NCI-H146 treated with DMSO at 0.1 percent for 48 hours (cell line): ENCODE results near the gene FBXO39.
"Not testable (repeated sequence)": the region's sequence is repeated elsewhere in the genome, so short reads cannot be mapped to it uniquely, and the experiment has no call there.

Experiments
- DNase-seq: peaks from one replicate; lab custom pipeline; 2025; ENCODE audit not compliant: unreplicated experiment; lab: John Stamatoyannopoulos, UW

FBXO39 gene

DNA sequence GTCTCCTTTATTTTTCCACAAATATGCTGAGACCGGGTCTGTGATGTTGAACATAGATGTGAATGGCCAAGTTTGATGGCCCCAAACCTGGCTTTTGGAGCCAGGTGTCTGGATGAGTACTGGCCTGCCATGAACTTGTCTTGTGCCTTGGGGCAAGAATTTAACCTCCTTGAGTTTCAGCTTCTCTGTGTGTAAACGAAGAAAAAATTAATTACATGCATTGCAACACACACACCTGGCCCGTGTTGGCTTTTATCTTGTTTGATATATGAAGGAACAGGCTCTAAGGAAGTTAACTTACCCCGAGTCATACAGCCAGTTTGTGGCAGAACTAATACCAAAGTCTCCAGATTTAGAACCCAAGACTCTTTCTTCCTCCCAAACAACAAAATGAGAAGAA is 13.1 kb downstream of the FBXO39 start:
- DNase-seq: no peak

DNA sequence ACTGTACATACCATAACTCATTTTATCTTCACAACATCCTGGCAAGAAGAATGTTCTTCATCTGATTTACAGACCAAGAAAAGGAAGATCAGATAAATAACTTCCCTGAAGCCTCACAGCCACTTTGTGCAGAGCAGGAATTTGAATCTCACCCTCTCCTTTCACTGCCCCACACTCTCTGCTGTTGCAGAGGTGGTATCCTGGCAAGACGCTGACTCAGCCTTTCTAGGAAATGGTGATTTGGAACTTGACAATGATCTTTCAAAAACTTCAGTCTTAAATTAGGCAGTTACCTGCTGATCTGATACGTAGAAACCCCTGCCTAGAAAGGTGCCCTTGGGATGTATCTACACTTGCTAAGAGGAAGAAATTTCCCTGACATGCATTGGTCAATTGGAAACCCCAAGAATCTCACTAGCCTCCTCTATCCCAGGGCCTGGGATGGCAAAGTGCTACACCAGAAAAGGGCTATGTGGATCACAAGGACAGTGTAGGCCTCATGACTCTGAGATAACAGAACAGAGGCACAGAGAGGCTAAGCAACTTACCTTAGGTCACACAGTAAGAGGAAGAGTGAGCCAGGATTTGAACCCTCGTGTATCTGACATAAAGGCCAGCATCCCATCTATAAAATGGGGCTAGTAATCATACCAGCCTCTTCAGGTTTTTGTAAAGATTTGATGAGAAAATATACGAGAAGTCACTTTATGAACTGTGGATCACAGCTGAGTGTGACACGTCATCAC is 17.9 kb downstream of the FBXO39 start:
- no peak for DNase-seq

DNA sequence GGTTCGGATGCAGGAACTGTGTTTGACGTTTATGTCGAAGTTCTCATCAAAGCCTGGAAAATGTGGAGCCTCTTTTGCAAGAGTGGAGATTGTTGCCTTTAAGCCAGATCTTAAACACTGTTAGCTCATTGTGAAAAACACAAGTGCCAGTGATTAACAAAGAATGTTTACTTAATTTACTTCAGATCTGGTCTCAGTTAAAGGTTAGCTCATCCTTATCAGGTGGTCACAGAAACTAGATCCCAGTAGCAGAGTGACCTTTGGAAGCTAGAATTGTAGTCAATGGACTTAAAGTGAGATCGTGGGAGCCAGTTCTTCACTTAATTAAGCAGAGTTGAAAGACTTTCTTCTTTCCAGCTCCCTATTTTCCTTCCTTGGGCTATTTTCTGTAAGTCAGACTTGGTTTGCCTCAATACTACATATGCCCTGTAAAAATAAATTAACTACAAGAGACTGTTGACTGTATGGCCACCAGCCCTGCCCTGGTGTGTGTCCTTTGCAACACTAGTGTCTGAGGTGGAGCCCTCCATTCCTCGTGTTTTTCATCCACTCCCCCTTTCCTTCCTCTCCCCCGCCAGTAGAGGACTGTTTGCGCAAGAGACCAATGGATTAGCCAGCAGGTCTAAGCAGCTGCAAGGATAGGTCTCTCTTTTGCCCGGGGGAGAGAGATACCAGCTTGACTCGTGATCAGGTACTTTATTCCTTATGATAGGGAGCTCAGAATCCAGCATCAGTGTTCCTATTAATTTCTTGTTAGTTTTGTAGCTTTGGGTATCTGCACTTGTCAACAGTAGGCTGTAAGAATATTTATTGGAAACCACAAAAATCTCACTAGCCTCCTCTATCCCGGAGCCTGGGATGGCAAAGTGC is 20.2 kb downstream of the FBXO39 start:
- DNase-seq: no peak

DNA sequence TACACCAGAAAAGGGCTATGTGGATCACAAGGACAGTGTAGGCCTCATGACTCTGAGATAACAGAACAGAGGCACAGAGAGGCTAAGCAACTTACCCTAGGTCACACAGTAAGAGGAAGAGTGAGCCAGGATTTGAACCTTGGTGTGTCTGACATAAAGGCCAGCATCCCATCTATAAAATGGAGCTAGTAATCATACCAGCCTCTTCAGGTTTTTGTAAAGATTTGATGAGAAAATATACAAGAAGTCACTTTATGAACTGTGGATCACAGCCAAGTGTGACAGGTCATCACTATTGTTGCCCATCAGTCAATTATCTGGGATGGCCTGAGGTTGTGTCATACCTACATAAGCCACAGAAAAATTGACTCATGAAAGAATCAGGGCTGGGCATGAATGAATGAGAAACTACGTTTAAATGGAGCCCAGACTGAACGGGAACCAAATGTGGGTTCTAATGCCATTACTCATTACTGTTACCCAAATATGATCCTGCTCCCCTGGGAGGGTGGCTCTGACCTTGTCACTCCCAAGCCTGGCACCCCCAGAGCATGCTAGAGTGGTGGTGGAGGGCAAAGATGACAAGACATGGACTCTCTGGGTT is 21.0 kb downstream of the FBXO39 start:
- DNase-seq: no peak

DNA sequence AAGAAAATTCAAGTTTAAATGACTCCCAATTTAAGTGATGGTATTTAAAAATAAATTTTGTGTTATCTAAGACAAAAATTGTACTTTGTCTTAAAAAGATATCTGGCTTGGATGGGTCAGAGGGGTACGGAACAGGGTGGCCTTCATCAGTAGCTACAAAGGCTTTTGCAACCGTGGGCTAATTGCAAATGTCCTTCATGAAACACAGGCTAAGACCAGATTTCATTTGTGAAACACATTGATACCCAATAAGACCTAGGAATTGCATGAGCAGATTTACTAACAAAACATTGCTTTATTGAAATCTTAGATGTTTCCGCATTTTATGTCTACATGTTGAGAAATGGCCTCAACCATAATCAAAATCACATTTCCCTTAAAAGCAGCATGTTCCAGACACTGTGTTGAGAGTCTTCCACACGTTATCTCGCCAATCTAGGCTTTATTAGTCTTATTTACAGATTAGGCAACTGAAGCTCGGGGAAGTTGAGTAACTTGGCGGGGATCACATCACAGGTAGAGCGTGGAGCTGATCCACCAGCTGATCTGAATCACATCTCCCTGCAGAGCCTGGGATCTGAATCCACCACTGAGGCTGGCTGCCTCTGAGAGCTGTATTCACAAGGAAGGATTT is 21.8 kb downstream of the FBXO39 start:
- DNase-seq: no peak

DNA sequence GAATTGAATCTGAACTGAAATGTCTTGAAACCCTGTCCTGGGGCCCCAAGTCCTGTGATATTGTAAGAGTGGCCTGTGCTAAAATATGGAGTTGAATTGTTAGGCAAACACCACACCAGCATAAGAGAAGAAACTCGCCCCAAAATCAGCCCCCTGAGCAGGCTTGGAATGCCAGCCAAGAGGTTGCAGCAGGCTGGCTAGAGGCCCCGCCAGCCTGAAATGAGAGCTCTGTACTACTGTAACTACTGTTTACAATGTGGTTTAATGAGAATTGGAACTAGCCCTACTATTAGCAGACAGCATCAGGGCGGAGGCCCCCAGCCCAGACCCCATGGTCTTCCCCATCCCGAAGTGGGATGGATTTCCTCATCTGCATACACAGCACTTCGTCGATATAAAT is 23.7 kb downstream of the FBXO39 start:
- no peak for DNase-seq

DNA sequence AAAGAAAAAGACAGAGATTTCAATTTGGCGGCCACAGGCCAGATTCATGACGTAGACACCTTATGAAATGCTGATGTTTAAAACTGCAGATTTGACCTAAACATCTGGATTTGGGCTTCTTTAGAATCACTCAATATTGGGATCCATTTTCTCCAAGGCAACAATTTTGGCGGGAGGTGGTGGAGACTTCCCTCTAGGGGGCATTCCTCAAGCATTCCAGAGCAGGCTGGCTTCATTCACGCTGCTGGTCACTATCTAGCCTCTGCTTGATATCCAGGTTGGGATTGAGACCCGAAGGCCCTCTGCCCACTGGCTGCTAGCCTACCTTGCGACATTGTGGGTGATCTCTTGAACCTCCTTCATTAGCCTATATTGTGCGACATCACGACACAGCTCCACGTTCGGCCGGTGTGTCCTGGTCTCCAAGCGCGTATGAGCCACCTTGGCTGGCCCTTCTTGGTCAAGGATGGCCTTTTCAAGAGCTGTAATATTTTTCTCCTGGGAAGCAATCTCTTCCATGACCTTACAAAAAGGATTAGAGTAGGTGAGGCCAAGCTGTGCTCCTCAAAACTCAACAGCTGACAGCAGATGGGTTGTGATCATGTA is 24.5 kb downstream of the FBXO39 start:
- no peak for DNase-seq

DNA sequence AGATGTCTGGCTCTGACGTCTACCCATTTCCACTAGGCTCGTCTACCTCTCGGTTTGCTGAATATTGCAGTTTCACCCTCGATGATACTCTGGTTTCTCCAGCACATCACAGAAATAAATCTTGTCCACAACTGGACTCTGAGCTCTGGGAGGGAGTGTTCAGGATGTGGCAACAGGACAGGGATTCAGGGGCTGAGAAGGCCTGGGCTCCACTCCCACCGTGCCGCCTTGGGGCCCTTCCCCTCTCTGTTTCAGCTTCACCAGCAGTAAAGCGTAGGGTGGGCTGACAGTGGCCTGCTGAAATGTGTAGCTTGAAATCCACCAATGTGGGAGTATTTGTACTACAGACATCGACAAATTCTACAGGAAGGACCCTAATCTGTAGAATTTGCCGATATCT is 35.5 kb downstream of the FBXO39 start:
- no peak for DNase-seq

DNA sequence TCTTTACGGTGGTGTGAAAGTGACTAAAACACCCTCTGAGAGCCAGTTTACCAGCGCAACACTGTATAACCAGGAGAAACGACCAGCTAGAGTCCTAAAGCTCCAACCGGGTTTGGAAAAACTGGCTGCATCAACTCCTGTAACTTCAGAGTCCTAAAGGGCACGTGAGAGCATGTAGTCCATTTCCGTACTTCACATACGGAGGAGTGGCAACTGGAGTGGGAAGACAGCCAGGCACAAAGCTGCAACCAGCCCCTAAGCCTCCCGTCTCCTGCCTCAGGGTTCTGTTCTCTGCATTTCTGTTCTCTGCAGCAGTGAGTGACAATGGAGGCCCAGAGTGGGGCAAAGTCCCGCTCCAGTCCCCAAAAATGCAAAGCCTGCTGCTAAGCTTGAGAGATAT is 36.3 kb downstream of the FBXO39 start:
- no peak for DNase-seq

DNA sequence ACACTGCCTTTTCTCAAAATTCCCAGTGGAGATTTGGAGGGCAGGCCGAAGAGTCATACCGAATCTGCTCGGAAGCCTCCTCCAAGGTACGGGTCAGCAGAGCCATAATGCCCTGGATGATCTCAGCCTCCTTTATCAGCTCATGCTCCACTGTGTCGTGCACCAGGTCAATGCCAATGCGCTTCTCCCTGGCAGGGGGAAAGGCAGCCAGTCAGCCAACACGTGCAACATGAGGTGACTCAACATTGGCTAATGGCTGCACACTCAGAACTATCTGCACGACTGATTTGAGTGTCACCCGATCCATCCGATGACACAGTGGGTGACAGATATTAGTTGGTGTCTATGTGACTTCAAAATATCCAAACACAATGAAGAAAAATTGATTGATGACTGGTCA is 39.8 kb downstream of the FBXO39 start:
- DNase-seq: no peak

DNA sequence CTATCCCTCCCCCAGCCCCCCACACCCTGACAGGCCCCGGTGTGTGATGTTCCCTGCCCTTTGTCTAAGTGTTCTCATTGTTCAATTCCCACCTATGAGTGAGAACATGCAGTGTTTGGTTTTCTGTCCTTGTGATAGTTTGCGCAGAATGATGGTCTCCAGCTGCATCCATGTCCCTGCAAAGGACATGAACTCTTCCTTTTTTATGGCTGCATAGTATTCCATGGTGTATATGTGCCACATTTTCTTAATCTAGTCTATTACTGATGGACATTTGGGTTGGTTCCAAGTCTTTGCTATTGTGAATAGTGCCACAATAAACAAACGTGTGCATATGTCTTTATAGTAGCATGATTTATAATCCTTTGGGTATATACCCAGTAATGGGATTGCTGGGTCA is 40.4 kb downstream of the FBXO39 start:
- not testable (repeated sequence) for DNase-seq

DNA sequence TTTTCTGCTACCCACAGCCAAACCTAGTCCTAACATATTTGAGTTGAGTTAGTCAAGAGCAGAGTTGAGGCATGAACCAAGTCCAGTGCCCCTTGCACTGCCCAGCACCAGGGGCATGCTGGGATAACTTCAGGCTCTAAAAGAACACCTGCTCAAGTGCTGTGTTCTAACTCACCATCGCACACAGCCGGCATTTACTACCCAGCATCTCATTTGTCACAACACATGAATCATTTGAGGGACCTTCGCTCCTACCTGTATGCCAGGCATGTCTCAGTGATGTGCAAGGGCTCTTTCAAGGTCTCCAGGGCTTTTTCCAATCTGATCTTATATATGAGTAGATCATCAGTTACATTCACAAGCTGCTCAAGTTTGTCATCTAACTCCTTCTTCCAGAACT is 42.9 kb downstream of the FBXO39 start:
- DNase-seq: no peak

DNA sequence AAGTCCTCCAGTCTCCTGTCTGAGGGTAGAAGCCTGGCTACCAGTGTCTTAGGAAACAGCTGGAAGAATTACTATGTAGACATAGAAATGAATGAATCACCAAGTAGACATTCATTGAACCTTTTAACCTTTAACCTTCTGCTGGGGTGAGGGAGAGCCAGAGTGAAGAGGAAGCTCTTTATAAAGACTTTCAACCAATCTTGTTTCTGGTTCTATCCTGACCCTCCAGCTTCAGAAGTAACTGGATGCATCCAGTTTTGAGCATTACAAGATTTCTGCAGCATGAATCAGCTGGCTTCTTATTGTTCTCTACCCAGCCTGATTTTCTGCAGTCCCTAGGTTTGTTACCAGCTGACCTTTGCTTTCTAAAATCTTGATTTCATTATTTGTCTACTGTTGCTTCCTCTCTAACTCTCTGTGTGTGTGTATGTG is 47.0 kb downstream of the FBXO39 start:
- no peak for DNase-seq

DNA sequence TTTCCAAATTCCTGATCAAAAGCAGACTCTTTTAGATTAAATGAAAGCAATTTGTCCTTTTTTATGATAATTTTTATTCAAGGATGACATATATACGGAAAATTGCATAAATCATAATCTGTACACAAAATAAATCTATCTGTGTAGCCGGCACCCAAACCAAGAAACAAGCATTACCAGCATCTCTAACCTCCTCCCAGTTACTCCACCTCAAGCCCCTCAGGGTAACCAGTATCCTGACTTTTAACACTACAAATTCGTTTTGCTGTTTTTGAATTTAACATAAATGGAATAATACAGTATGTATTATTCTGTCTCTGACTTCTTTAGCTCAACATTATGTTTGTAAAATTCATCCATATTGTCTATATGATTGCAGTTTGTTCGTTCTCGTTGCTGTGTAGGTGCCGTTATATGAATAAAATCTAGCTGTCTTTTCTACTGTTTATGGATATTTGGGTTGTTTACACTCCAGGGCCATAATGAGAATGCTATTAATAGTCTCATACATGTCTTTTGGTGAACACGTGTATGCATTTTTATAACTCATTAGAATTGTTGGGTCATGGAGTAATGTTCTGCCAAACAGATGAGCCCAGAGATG is 54.5 kb downstream of the FBXO39 start:
- no peak for DNase-seq

DNA sequence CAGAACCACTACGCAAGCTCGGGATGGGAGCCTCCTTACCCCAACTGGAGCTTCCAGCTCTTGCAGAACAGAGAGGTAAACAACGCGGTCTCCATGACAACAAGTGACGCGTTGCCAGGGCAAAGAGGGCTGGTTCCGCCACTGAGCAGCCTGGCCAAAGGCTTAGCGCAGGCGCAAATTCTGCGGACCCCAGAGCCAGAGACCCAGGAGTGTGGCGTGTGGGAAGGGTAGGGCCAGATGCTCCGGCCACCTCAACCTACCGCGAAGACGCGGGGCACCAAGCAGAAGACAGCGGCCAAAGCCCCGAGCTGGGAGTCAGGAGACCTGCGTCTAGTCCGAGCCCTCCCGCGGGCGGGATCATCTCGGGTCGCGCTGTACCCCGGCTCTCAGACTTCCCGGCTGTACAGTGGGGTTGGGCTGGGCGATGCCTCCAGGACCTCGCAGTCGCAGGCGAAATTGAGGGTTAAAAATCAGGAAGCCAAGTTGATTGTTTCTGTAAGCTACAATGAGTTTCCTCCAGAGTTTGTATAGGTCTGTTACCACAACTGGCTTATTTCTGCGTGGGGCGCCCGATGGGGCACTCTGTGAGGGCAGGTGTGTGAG is 55.7 kb downstream of the FBXO39 start, which contains the start of gene TEKT1:
TEKT1 (minus strand) TSS at position 69 of the 603 bp plus-strand sequence. CDS start 1,353 bp downstream, outside the sequence.
- no peak for DNase-seq
